ENCODE data around the gene BPIFB3.

- TF ChIP-seq ZNF654 (tag by site-specific recombination; IDR thresholded peaks at IDR 0.05; ENCODE audit: low read depth) (no peak), ZFP3 (tag by site-specific recombination; IDR thresholded peaks at IDR 0.05; ENCODE audit: low read depth) (no peak)
Observed at GRCh38 chr20:33022694-33023438, 30.8 kb upstream of the BPIFB3 start.

Data from HEK293 (cell line).